GM23248 (cell line): ENCODE measurements around the gene ZNF358. TPM values are rescaled to one million over a fixed set of nuclear protein-coding genes. Genes with fewer than 3 reads are reported as not detected.

Source experiments
- DNase-seq: peaks from one replicate; pipeline ENCODE4 v3.0.0-alpha.2; 2015
- H2AFZ ChIP-seq: fragments of 200-600 bp; sonication (generic); 2 replicates; pipeline ENCODE4 v1.6.1; 2016; ENCODE audit warnings: antibody characterized with exemption
- H3F3A ChIP-seq: fragments of 200-600 bp; sonication (generic); 2 replicates; pipeline ENCODE4 v1.6.1; 2016; ENCODE audit warnings: mild to moderate bottlenecking, antibody characterized with exemption, mixed run types; ENCODE audit not compliant: insufficient read depth
- H3K27ac ChIP-seq: fragments of 200-600 bp; sonication (generic); 2 replicates; pipeline ENCODE4 v1.5.1; 2016; ENCODE audit warnings: mild to moderate bottlenecking
- H3K27me3 ChIP-seq: fragments of 200-600 bp; sonication (generic); replicated peaks from 2 replicates; pipeline ENCODE4 v1.6.1; 2016; ENCODE audit warnings: mild to moderate bottlenecking; ENCODE audit not compliant: insufficient read depth
- H3K36me3 ChIP-seq: fragments of 200-600 bp; sonication (generic); 2 replicates; pipeline ENCODE4 v1.6.1; 2016; ENCODE audit warnings: low read depth, mild to moderate bottlenecking
- H3K4me1 ChIP-seq: fragments of 200-600 bp; sonication (generic); 2 replicates; pipeline ENCODE4 v1.6.1; 2016; ENCODE audit warnings: mild to moderate bottlenecking; ENCODE audit not compliant: insufficient read depth
- H3K4me2 ChIP-seq: fragments of 200-600 bp; sonication (generic); one replicate; pipeline ENCODE4 v1.6.1; 2016; ENCODE audit warnings: mild to moderate bottlenecking; ENCODE audit not compliant: unreplicated experiment
- H3K4me3 ChIP-seq: fragments of 200-600 bp; sonication (generic); 2 replicates; pipeline ENCODE4 v1.5.1; 2016; ENCODE audit warnings: mild to moderate bottlenecking
- H3K79me2 ChIP-seq: fragments of 200-600 bp; sonication (generic); 2 replicates; pipeline ENCODE4 v1.6.1; 2016; ENCODE audit warnings: mild to moderate bottlenecking; ENCODE audit not compliant: insufficient read depth
- H3K9ac ChIP-seq: fragments of 200-600 bp; sonication (generic); 2 replicates; pipeline ENCODE4 v1.6.1; 2016; ENCODE audit warnings: mild to moderate bottlenecking
- H3K9me2 ChIP-seq: fragments of 200-600 bp; sonication (generic); 2 replicates; pipeline ENCODE4 v1.6.1; 2016; ENCODE audit warnings: mixed run types, mild to moderate bottlenecking, moderate library complexity; ENCODE audit not compliant: insufficient read depth
- H3K9me3 ChIP-seq: fragments of 200-600 bp; sonication (generic); one replicate; pipeline ENCODE4 v1.6.1; 2017; ENCODE audit warnings: low read depth
- H4K20me1 ChIP-seq: fragments of 200-600 bp; sonication (generic); 2 replicates; pipeline ENCODE4 v1.6.0; 2016; ENCODE audit not compliant: insufficient read depth
- EZH2 ChIP-seq: fragments of 200-600 bp; sonication (generic); IDR thresholded peaks from 2 replicates; pipeline ENCODE4 v1.6.1; 2018; ENCODE audit warnings: antibody characterized with exemption, mild to moderate bottlenecking; ENCODE audit not compliant: insufficient read depth, poor library complexity, severe bottlenecking
- EZH2phosphoT487 ChIP-seq: fragments of 200-600 bp; sonication (generic); IDR thresholded peaks from 2 replicates; pipeline ENCODE4 v1.6.1; 2018; ENCODE audit warnings: antibody characterized with exemption, moderate library complexity, mild to moderate bottlenecking, low read depth; ENCODE audit not compliant: insufficient read depth
- WGBS, 2 experiments: methylation state at CpG; one replicate each; pipeline ENCODE4 v1.1.6; 2015 to 2017; ENCODE audit warnings: low lambda C conversion rate in 2 of 2, low coverage in 1 of 2; ENCODE audit errors: missing lambda C conversion rate in 2 of 2; 5-methylcytosine and 5-hydroxymethylcytosine counted together
- in situ Hi-C: fragments of 300-500 bp; cut with MboI; formaldehyde crosslinking; loops from 2 replicates; pipeline ENCODE4 v1.15.0; 2020
- polyA plus RNA-seq: library from polyadenylated mRNA; unstranded; fragments of >200 nt; fragmentation: Nextera tagmentation; extraction: Ambion mirVana; gene quantifications from 2 replicates; pipeline ENCODE4 v1.2.1, GENCODE V29; 2016
- total RNA-seq: library from RNA; depleted of rRNA; stranded (reverse); fragments of >200 nt; shearing (Covaris generic); gene quantifications from 2 replicates; pipeline ENCODE4 v1.2.3, GENCODE V29; 2014

ZNF358 gene
- total and polyA plus RNA-seq, 2 experiments from 2014 or later = 12.0 to 56.3 TPM

DNA sequence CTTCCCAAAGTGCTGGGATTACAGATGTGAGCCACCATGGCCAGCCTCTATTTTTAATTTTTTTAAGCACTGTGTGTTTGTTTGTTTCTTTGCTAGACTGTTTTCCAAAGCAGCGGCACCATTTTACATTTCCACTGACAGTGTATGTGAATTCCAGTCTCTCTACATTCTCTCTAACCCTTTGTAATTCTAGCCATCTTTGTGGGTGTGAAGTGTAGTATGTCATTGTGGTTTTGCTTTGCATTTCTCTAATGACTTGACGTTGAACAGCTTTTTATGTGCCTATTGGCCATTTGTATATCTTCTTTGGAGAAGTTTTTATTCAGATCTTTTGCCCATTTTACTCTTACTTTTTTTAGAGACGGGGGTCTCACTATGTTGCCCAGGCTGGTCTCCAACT lies 31.3 kb downstream of the ZNF358 start:
- in situ Hi-C loops = no loop called here
- H3K9me3 ChIP-seq = no peaks in the 10 kb centered on the region
- no peak overlapping the region for H3K27ac ChIP-seq
- TF ChIP-seq EZH2phosphoT487 (no peak), EZH2 (no peak)
- H3K4me3 ChIP-seq = no peak overlapping the region
- H3K27me3 ChIP-seq = no peaks in the 10 kb centered on the region
- no peak overlapping the region for H3K4me2 ChIP-seq
- DNase-seq = no peak
- H3K36me3 ChIP-seq = 0 out of 2 replicates have a peak, but pooled peaks cover 4% of the 10 kb centered on the region
- no peak overlapping the region for H3K9ac ChIP-seq
- WGBS, 2 experiments = 84 to 88% methylated on average over 3 of the region's 3 CpGs
- H3F3A ChIP-seq = no peaks in the 10 kb centered on the region
- H4K20me1 ChIP-seq = no peaks in the 10 kb centered on the region
- no peak overlapping the region for H2AFZ ChIP-seq
- no peaks in the 10 kb centered on the region for H3K79me2 ChIP-seq
- no peaks in the 10 kb centered on the region for H3K9me2 ChIP-seq
- no peaks in the 10 kb centered on the region for H3K4me1 ChIP-seq

GRCh38 chr19:7549429-7550148 lies 33.7 kb downstream of the ZNF358 start:
- H3K27me3 ChIP-seq = no peaks in the 10 kb centered on the region
- no peak overlapping the region for H3K27ac ChIP-seq
- no peaks in the 10 kb centered on the region for H3K9me2 ChIP-seq
- H3K36me3 ChIP-seq = 0 out of 2 replicates have a peak, but pooled peaks cover 4% of the 10 kb centered on the region
- no peaks in the 10 kb centered on the region for H3F3A ChIP-seq
- 96 to 97% methylated on average over 32 of the region's 36 CpGs for WGBS, 2 experiments
- no peaks in the 10 kb centered on the region for H3K4me1 ChIP-seq
- H3K9ac ChIP-seq = no peak overlapping the region
- H4K20me1 ChIP-seq = no peaks in the 10 kb centered on the region
- H3K4me2 ChIP-seq = no peak overlapping the region
- in situ Hi-C loops = no loop called here
- H3K9me3 ChIP-seq = no peaks in the 10 kb centered on the region
- no peak for DNase-seq
- no peak overlapping the region for H2AFZ ChIP-seq
- no peak overlapping the region for H3K4me3 ChIP-seq
- no peaks in the 10 kb centered on the region for H3K79me2 ChIP-seq
- TF ChIP-seq EZH2 (no peak), EZH2phosphoT487 (no peak)

- Histone ChIP-seq H3K9me3 (no peaks in the 10 kb centered on the region), H3K9ac (no peak overlapping the region), H3F3A (no peaks in the 10 kb centered on the region), H3K4me3 (no peak overlapping the region), H4K20me1 (no peaks in the 10 kb centered on the region), H3K4me2 (no peak overlapping the region), H3K79me2 (no peaks in the 10 kb centered on the region), H3K27ac (no peak overlapping the region), H3K9me2 (no peaks in the 10 kb centered on the region), H2AFZ (no peak overlapping the region), H3K4me1 (no peaks in the 10 kb centered on the region), H3K36me3 (0 out of 2 replicates have a peak, but pooled peaks cover 4% of the 10 kb centered on the region), H3K27me3 (no peaks in the 10 kb centered on the region)
- no peak for DNase-seq
- 96 to 97% methylated on average over 40 to 41 of the region's 41 CpGs for WGBS, 2 experiments
- TF ChIP-seq EZH2phosphoT487 = no peak
- no peak for TF ChIP-seq EZH2
- in situ Hi-C loops = no loop called here
These were observed 34.4 kb downstream of the ZNF358 start for GRCh38 chr19:7550169-7550770.

DNA sequence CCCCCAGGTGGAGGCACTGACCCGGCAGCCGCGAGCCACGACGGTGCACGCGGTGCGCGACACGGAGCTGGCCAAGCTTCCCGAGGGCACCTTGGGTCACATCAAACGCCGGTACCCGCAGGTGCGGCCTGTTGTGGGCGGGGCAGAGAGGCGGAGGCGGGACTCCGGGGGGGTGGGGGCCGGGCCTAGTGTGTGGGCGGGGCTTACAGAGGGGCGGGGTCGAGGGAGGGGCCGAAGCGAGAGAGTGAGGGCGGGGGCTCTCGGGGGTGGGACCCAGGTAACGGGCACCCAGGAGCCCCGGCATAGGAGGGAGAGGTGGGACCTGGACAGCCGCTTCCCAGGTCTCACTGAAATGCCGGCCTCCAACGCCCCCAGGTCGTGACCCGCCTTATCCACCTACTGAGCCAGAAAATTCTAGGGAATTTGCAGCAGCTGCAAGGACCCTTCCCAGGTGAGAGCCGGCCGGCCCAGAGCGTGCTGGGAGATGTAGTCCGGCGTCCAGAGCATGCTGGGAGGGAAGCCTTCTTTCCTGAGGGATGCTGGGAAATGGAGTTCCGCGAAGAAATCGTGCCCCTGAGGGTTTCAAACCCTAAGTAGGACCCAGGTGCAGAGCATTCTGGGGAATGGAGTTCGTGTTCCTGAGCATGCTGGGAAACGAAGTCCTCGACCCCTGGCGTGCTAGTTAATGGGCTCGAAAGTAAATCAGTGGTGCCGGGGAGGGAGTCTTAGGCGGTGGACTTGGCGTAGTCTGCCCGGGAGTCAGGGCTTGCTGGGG lies 35.3 kb downstream of the ZNF358 start:
- no peak overlapping the region for H3K27ac ChIP-seq
- no peaks in the 10 kb centered on the region for H3K9me3 ChIP-seq
- no peaks in the 10 kb centered on the region for H3K27me3 ChIP-seq
- no peak overlapping the region for H3K9ac ChIP-seq
- 0 out of 2 replicates have a peak, but pooled peaks cover 4% of the 10 kb centered on the region for H3K36me3 ChIP-seq
- TF ChIP-seq EZH2 (no peak), EZH2phosphoT487 (no peak)
- no peaks in the 10 kb centered on the region for H3K9me2 ChIP-seq
- H3K4me2 ChIP-seq = no peak overlapping the region
- no peak overlapping the region for H2AFZ ChIP-seq
- in situ Hi-C loops = no loop called here
- H4K20me1 ChIP-seq = no peaks in the 10 kb centered on the region
- no peaks in the 10 kb centered on the region for H3K79me2 ChIP-seq
- H3F3A ChIP-seq = no peaks in the 10 kb centered on the region
- no peak overlapping the region for H3K4me3 ChIP-seq
- no peaks in the 10 kb centered on the region for H3K4me1 ChIP-seq
- DNase-seq = peak; percentile 53
- 49 to 53% methylated on average over 42 to 44 of the region's 51 CpGs for WGBS, 2 experiments
